SK-N-SH (cell line): ENCODE measurements around the gene BCAS4. TPM values are rescaled to one million over a fixed set of nuclear protein-coding genes. Genes with fewer than 3 reads are reported as not detected.

Source experiments
- CTCF ChIA-PET: fragments of 300-600, 350-600 bp; formaldehyde crosslinking; extraction: SDS; loops from one replicate; lab custom pipeline; 2021; lab: Yijun Ruan, JAX
- POLR2A ChIA-PET: fragments of 350-600 bp; sonication (Branson Sonifier 250); formaldehyde crosslinking; extraction: SDS; loops from one replicate; lab custom pipeline; 2020; ENCODE audit warnings: antibody characterized with exemption, inconsistent platforms; lab: Yijun Ruan, JAX
- DNase-seq: peaks from one replicate; pipeline ENCODE4 v3.0.0; 2012
- H2AFZ ChIP-seq: fragments of 200-600 bp; sonication (generic); 2 replicates; pipeline ENCODE4 v1.8.1; 2016; ENCODE audit warnings: antibody characterized with exemption, mild to moderate bottlenecking, low read depth
- H3F3A ChIP-seq: fragments of 200-600 bp; sonication (generic); replicated peaks from 2 replicates; pipeline ENCODE3; 2016; ENCODE audit warnings: antibody characterized with exemption, mild to moderate bottlenecking; ENCODE audit not compliant: insufficient read depth
- H3K27ac ChIP-seq, 2 experiments: fragments of 200-500 bp in 1 of 2; fragments of 200-600 bp in 1 of 2; sonication (Bioruptor generic) in 1 of 2; sonication (generic), shearing (Covaris generic) in 1 of 2; 2 replicates each; pipeline versions ENCODE4 v1.5.1 to v1.6.1; 2014 to 2016; ENCODE audit warnings: low read depth in 2 of 2, inconsistent platforms in 1 of 2, low read length in 1 of 2, mild to moderate bottlenecking in 1 of 2, mixed read lengths in 1 of 2
- H3K27me3 ChIP-seq: fragments of 200-600 bp; sonication (generic), shearing (Covaris generic); 2 replicates; pipeline ENCODE4 v1.6.1; 2016; ENCODE audit warnings: mixed run types; ENCODE audit not compliant: insufficient read depth
- H3K36me3 ChIP-seq, 2 experiments: fragments of 200-500 bp in 1 of 2; fragments of 200-600 bp in 1 of 2; sonication (Bioruptor generic) in 1 of 2; sonication (generic) in 1 of 2; replicated peaks in 1 of 2; 2 replicates each; pipeline versions ENCODE3 to v1.5.1; 2014 to 2016; ENCODE audit warnings: low read length in 1 of 2, mild to moderate bottlenecking in 1 of 2; ENCODE audit not compliant: insufficient read depth in 2 of 2, control insufficient read depth in 1 of 2
- H3K4me1 ChIP-seq, 2 experiments: fragments of 200-500 bp in 1 of 2; fragments of 200-600 bp in 1 of 2; sonication (Bioruptor generic) in 1 of 2; sonication (generic), shearing (Covaris generic) in 1 of 2; 2 replicates each; pipeline versions ENCODE4 v1.5.1 to v1.6.1; 2014 to 2016; ENCODE audit warnings: low read depth in 1 of 2, low read length in 1 of 2, mixed run types in 1 of 2; ENCODE audit not compliant: insufficient read depth in 2 of 2, control insufficient read depth in 1 of 2
- H3K4me2 ChIP-seq: fragments of 200-600 bp; sonication (generic), shearing (Covaris generic); 2 replicates; pipeline ENCODE4 v1.6.1; 2017; ENCODE audit warnings: mixed run types
- H3K4me3 ChIP-seq, 2 experiments: fragments of 200-500 bp in 1 of 2; fragments of 200-600 bp in 1 of 2; sonication (Bioruptor generic) in 1 of 2; sonication (generic), shearing (Covaris generic) in 1 of 2; 2 replicates each; pipeline versions ENCODE4 v1.5.1 to v1.8.1; 2014 to 2016; ENCODE audit warnings: low read depth in 2 of 2, inconsistent platforms in 1 of 2, low read length in 1 of 2, mild to moderate bottlenecking in 1 of 2, mixed read lengths in 1 of 2, moderate library complexity in 1 of 2
- H3K79me2 ChIP-seq: fragments of 200-600 bp; sonication (generic); 2 replicates; pipeline ENCODE4 v1.8.1; 2017; ENCODE audit warnings: mild to moderate bottlenecking; ENCODE audit not compliant: insufficient read depth
- H3K9ac ChIP-seq: fragments of 200-600 bp; sonication (generic); 2 replicates; pipeline ENCODE4 v1.6.1; 2017; ENCODE audit warnings: mixed run types
- H3K9me2 ChIP-seq: fragments of 200-600 bp; sonication (generic); 2 replicates; pipeline ENCODE4 v1.6.1; 2017; ENCODE audit warnings: mixed run types
- H3K9me3 ChIP-seq: fragments of 200-600 bp; sonication (generic); 2 replicates; pipeline ENCODE4 v1.6.1; 2017; ENCODE audit warnings: mixed run types, mild to moderate bottlenecking, moderate library complexity
- H4K20me1 ChIP-seq: fragments of 200-600 bp; sonication (generic); 2 replicates; pipeline ENCODE4 v1.6.1; 2017; ENCODE audit warnings: mild to moderate bottlenecking, mixed run types; ENCODE audit not compliant: insufficient read depth
- CHD2 ChIP-seq: fragments of 150-350 bp; IDR thresholded peaks from 2 replicates; pipeline ENCODE4 v1.6.1; 2018; ENCODE audit warnings: low read length; ENCODE audit not compliant: partially characterized antibody
- EP300 ChIP-seq, 2 experiments: IDR thresholded peaks; 2 replicates each; pipeline versions ENCODE4 v1.4.0 to v1.6.1; 2012; ENCODE audit warnings: borderline replicate concordance in 1 of 2, low read depth in 1 of 2, low read length in 1 of 2
- FOSL2 ChIP-seq: IDR thresholded peaks from 2 replicates; pipeline ENCODE4 v1.4.0; 2012; ENCODE audit warnings: low read depth, mild to moderate bottlenecking, moderate library complexity, borderline replicate concordance
- FOXJ3 ChIP-seq: sonication (generic); formaldehyde crosslinking; IDR thresholded peaks from 2 replicates; pipeline ENCODE4 v1.5.1; 2020; ENCODE audit warnings: mild to moderate bottlenecking, missing genetic modification reagents
- GATA2 ChIP-seq: sonication (generic); formaldehyde crosslinking; IDR thresholded peaks from 2 replicates; pipeline ENCODE4 v1.5.0; 2020; ENCODE audit warnings: mild to moderate bottlenecking, missing genetic modification reagents
- JUND ChIP-seq: IDR thresholded peaks from 2 replicates; pipeline ENCODE4 v1.4.0; 2012
- MXI1 ChIP-seq: IDR thresholded peaks from 2 replicates; pipeline ENCODE4 v1.6.1; 2012; ENCODE audit warnings: mild to moderate bottlenecking, low read depth, low read length, improper control_type of control experiment
- NFIC ChIP-seq: IDR thresholded peaks from 2 replicates; pipeline ENCODE4 v1.4.0; 2012; ENCODE audit warnings: borderline replicate concordance
- NRF1 ChIP-seq: IDR thresholded peaks from 2 replicates; pipeline ENCODE4 v1.6.1; 2012; ENCODE audit warnings: low read depth, mild to moderate bottlenecking, low read length
- RAD21 ChIP-seq: IDR thresholded peaks from 2 replicates; pipeline ENCODE4 v1.6.1; 2012; ENCODE audit warnings: mild to moderate bottlenecking, low read length
- RCOR1 ChIP-seq: fragments of 150-350 bp; IDR thresholded peaks from 2 replicates; pipeline ENCODE4 v1.6.1; 2017; ENCODE audit warnings: antibody characterized with exemption, low read length
- SIN3A ChIP-seq: IDR thresholded peaks from 2 replicates; pipeline ENCODE4 v1.6.1; 2012; ENCODE audit warnings: low read depth, mild to moderate bottlenecking, low read length, moderate library complexity, borderline replicate concordance
- SMC3 ChIP-seq: IDR thresholded peaks from 2 replicates; pipeline ENCODE4 v1.6.1; 2012; ENCODE audit warnings: low read depth, low read length, improper control_type of control experiment
- TAF1 ChIP-seq: IDR thresholded peaks from 2 replicates; pipeline ENCODE4 v1.6.1; 2012; ENCODE audit warnings: low read depth, mild to moderate bottlenecking, low read length, moderate library complexity, borderline replicate concordance
- TCF12 ChIP-seq: IDR thresholded peaks from 2 replicates; pipeline ENCODE4 v1.4.0; 2012
- TEAD4 ChIP-seq: IDR thresholded peaks from 2 replicates; pipeline ENCODE4 v1.4.0; 2012; ENCODE audit warnings: mild to moderate bottlenecking, borderline replicate concordance; ENCODE audit not compliant: insufficient read depth
- YY1 ChIP-seq: IDR thresholded peaks from 2 replicates; pipeline ENCODE4 v1.4.0; 2012; ENCODE audit warnings: low read depth, mild to moderate bottlenecking
- WGBS: methylation state at CpG from one replicate; pipeline ENCODE4 v1.1.6; 2017; ENCODE audit warnings: low lambda C conversion rate; 5-methylcytosine and 5-hydroxymethylcytosine counted together
- polyA plus RNA-seq, 3 experiments: library from polyadenylated mRNA; depleted of rRNA; stranded (reverse); fragments of >200 nt; gene quantifications; 2 replicates each; pipeline ENCODE4 v1.2.3, GENCODE V29; 2012
- TF ChIP-seq, protein P1 (sequence below): fragments of 200-600 bp; sonication (generic); IDR thresholded peaks from 2 replicates; pipeline ENCODE4 v1.6.1; 2017; ENCODE audit warnings: antibody characterized with exemption, mild to moderate bottlenecking, moderate library complexity
- TF ChIP-seq, protein P2 (sequence below): IDR thresholded peaks from 2 replicates; pipeline ENCODE4 v1.4.0; 2012; ENCODE audit warnings: low read depth, borderline replicate concordance
- TF ChIP-seq, protein P3 (sequence below): IDR thresholded peaks from 2 replicates; pipeline ENCODE4; 2012
- TF ChIP-seq, protein P4 (sequence below): IDR thresholded peaks from 2 replicates; pipeline ENCODE4 v1.4.0; 2012; ENCODE audit warnings: low read depth

The BCAS4 gene
- polyA plus RNA-seq, 1 of the 3 experiments (the other 2 are of a cell fraction), result 43.8 TPM

DNA sequence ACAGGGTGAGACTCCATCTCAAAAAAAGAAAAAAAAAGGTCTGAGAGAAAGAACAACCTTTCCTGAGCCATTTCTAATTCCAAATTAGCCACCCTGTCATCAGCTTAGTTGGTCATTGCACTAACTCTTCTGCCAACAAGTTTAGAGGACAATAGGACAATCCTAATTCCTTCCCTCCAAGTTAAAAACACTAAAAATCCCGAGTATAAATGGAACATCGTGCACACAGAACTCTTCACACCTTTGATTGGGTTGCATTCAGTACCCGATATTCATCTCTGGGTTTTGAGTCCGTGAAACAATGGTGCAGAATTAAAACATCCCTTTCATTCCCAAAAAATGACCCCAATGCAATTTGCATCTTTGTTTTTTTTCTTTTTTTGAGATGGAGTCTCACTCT lies 40.4 kb upstream of the BCAS4 start:
- no peaks in the 10 kb centered on the region for H3K9me2 ChIP-seq
- DNase-seq, result no peak
- H3K27me3 ChIP-seq, result no peaks in the 10 kb centered on the region
- POLR2A ChIA-PET, result no interaction called here
- H3K4me2 ChIP-seq, result no peak overlapping the region
- WGBS, result 85% methylated on average over 4 of the region's 4 CpGs
- H3K9ac ChIP-seq, result no peak overlapping the region
- H3K9me3 ChIP-seq, result no peaks in the 10 kb centered on the region
- no peaks in the 10 kb centered on the region for H3K79me2 ChIP-seq
- no peak overlapping the region for H2AFZ ChIP-seq
- no peak overlapping the region for H3K4me3 ChIP-seq
- no peak overlapping the region for H3K27ac ChIP-seq
- H3K36me3 ChIP-seq, result peaks cover 0 to 9% of the 10 kb centered on the region in 2 experiments
- TF ChIP-seq EP300 (IDR thresholded peaks at IDR 0.05; ENCODE audit: borderline replicate concordance in 1 of 2, low read depth in 1 of 2, low read length in 1 of 2) (no peak), SIN3A (no peak), FOXJ3 (CRISPR knock-in tag) (no peak), YY1 (no peak), JUND (no peak), TCF12 (no peak)
- H3K4me1 ChIP-seq, result no peaks in the 10 kb centered on the region
- H3F3A ChIP-seq, result no peaks in the 10 kb centered on the region
- CTCF ChIA-PET, result interaction anchor here (2.1 kb wide), 1 partner anchor 129 kb away, joined by 5 read pairs; no protein-coding TSS in a partner anchor
- no peaks in the 10 kb centered on the region for H4K20me1 ChIP-seq

DNA sequence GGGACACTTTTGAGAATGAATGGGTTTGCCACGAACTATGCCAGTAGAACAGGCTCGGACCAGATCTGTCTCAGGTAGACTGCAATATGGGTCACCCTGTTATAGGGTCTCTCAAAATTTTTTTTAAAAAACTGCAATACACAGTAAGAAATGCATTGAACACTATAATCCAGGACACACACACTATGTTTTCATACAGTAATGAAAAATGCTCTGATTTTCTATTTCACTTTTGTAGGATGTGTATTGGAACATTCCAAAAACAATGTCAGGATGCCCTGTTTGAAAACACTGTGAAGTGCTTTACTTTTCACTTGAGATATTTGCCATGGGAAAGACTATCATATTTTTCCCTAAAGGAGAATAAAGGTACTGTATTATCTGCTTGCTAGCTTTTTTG lies 38.4 kb upstream of the BCAS4 start:
- Histone ChIP-seq H2AFZ (no peak overlapping the region), H3K27ac (no peak overlapping the region), H3K27me3 (no peaks in the 10 kb centered on the region), H3K4me3 (no peak overlapping the region), H3K79me2 (no peaks in the 10 kb centered on the region), H3F3A (peaks cover 7% of the 10 kb centered on the region), H3K36me3 (peaks cover 0 to 2% of the 10 kb centered on the region in 2 experiments), H4K20me1 (no peaks in the 10 kb centered on the region), H3K9me3 (no peaks in the 10 kb centered on the region), H3K4me2 (no peak overlapping the region), H3K9ac (no peak overlapping the region), H3K9me2 (no peaks in the 10 kb centered on the region), H3K4me1 (peaks cover 0 to 5% of the 10 kb centered on the region in 2 experiments; a peak in 1 of 4 replicates)
- POLR2A ChIA-PET, result no interaction called here
- CTCF ChIA-PET, result interaction anchor here (0.6 to 1.9 kb wide), 4 partner anchors 34 to 141 kb away, joined by 3 read pairs; partner anchors contain the start of gene BCAS4
- 94% methylated on average over 2 of the region's 2 CpGs for WGBS
- no peak for DNase-seq
- TF ChIP-seq FOXJ3 (CRISPR knock-in tag) (no peak), RCOR1 (no peak), RAD21 (no peak), NRF1 (no peak), FOSL2 (no peak), MXI1 (no peak), EP300 (IDR thresholded peaks at IDR 0.05; ENCODE audit: borderline replicate concordance in 1 of 2, low read depth in 1 of 2, low read length in 1 of 2) (no peak), TEAD4 (no peak), NFIC (no peak), TAF1 (no peak), YY1 (no peak), CHD2 (no peak), GATA2 (no peak), SMC3 (no peak)
- TF ChIP-seq, protein P1, sequence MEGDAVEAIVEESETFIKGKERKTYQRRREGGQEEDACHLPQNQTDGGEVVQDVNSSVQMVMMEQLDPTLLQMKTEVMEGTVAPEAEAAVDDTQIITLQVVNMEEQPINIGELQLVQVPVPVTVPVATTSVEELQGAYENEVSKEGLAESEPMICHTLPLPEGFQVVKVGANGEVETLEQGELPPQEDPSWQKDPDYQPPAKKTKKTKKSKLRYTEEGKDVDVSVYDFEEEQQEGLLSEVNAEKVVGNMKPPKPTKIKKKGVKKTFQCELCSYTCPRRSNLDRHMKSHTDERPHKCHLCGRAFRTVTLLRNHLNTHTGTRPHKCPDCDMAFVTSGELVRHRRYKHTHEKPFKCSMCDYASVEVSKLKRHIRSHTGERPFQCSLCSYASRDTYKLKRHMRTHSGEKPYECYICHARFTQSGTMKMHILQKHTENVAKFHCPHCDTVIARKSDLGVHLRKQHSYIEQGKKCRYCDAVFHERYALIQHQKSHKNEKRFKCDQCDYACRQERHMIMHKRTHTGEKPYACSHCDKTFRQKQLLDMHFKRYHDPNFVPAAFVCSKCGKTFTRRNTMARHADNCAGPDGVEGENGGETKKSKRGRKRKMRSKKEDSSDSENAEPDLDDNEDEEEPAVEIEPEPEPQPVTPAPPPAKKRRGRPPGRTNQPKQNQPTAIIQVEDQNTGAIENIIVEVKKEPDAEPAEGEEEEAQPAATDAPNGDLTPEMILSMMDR, result no peak
- TF ChIP-seq, protein P2, sequence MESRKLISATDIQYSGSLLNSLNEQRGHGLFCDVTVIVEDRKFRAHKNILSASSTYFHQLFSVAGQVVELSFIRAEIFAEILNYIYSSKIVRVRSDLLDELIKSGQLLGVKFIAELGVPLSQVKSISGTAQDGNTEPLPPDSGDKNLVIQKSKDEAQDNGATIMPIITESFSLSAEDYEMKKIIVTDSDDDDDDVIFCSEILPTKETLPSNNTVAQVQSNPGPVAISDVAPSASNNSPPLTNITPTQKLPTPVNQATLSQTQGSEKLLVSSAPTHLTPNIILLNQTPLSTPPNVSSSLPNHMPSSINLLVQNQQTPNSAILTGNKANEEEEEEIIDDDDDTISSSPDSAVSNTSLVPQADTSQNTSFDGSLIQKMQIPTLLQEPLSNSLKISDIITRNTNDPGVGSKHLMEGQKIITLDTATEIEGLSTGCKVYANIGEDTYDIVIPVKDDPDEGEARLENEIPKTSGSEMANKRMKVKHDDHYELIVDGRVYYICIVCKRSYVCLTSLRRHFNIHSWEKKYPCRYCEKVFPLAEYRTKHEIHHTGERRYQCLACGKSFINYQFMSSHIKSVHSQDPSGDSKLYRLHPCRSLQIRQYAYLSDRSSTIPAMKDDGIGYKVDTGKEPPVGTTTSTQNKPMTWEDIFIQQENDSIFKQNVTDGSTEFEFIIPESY, result no peak
- TF ChIP-seq, protein P3, sequence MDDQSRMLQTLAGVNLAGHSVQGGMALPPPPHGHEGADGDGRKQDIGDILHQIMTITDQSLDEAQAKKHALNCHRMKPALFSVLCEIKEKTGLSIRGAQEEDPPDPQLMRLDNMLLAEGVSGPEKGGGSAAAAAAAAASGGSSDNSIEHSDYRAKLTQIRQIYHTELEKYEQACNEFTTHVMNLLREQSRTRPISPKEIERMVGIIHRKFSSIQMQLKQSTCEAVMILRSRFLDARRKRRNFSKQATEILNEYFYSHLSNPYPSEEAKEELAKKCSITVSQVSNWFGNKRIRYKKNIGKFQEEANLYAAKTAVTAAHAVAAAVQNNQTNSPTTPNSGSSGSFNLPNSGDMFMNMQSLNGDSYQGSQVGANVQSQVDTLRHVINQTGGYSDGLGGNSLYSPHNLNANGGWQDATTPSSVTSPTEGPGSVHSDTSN, result no peak
- TF ChIP-seq, protein P4, sequence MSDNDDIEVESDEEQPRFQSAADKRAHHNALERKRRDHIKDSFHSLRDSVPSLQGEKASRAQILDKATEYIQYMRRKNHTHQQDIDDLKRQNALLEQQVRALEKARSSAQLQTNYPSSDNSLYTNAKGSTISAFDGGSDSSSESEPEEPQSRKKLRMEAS, result no peak
